HG03066 (cell line): ENCODE results near the gene CEP192.
"Not testable (repeated sequence)": the region's sequence is repeated elsewhere in the genome, so short reads cannot be mapped to it uniquely, and the experiment has no call there.

Source experiments
- ATAC-seq: cut with Tn5 transposase; IDR thresholded peaks from one replicate; pipeline ENCODE4 v1.9.1; 2021; ENCODE audit warnings: low read depth; ENCODE audit not compliant: unreplicated experiment

CEP192 gene

DNA sequence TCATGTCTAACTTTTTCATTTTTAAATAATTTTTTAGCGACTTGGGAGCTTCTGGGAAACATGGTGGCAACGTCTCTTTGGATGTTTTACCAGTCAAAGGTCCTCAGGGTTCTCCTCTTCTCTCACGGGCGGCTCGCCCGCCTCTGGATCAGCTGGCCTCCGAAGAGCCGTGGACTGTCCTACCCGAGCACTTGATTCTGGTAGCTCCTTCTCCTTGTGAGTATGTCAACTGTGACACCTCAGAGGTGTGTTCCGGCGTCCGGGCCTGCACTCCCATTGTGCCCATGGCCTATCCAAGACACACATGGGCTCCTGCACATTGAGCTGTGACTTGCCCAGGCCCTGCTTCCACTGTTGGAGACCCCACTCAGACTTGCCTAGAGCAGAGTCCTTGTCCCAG lies 104.3 kb downstream of the CEP192 start:
- ATAC-seq: no peak

- ATAC-seq: no peak
These were observed 105.1 kb downstream of the CEP192 start for GRCh38 chr18:13096232-13096631.

- ATAC-seq: no peak
These were observed 105.6 kb downstream of the CEP192 start for GRCh38 chr18:13096719-13097118.

GRCh38 chr18:13098104-13098503 lies 106.9 kb downstream of the CEP192 start:
- ATAC-seq: not testable (repeated sequence)

GRCh38 chr18:13099113-13099512 lies 108.0 kb downstream of the CEP192 start:
- no peak for ATAC-seq

- no peak for ATAC-seq
These were observed 109.9 kb downstream of the CEP192 start for GRCh38 chr18:13100942-13101658.

- ATAC-seq: no peak
These were observed 110.6 kb downstream of the CEP192 start for GRCh38 chr18:13101659-13102197.

- ATAC-seq: no peak
These were observed 112.2 kb downstream of the CEP192 start for GRCh38 chr18:13103366-13103765.

- no peak for ATAC-seq
These were observed 113.9 kb downstream of the CEP192 start for GRCh38 chr18:13105059-13105458.

DNA sequence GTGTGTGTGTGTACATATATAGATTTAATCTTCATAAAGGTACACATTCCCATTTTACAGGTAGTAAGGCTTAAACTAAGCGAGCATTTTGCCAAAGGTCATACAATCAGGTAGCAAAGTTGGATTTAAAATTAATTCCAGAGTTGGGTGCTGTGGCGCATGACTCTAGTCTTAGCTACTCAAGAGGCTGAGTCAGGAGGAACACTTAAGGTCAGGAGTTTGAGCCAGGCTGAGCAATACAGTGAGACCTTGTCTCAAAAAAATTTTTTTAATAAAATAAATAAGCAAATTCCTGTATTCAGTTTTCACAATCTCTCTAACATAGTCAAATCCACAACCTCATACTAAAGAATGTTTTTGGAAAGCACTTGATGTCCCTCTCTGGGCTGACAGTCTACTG lies 115.9 kb downstream of the CEP192 start:
- ATAC-seq: no peak

- ATAC-seq: no peak
These were observed 117.2 kb downstream of the CEP192 start for GRCh38 chr18:13108330-13108729.

GRCh38 chr18:13110559-13110958 lies 119.4 kb downstream of the CEP192 start:
- ATAC-seq: no peak

GRCh38 chr18:13112982-13113381 lies 121.8 kb downstream of the CEP192 start:
- no peak for ATAC-seq

GRCh38 chr18:13120255-13120654 lies 129.1 kb downstream of the CEP192 start:
- ATAC-seq: no peak

DNA sequence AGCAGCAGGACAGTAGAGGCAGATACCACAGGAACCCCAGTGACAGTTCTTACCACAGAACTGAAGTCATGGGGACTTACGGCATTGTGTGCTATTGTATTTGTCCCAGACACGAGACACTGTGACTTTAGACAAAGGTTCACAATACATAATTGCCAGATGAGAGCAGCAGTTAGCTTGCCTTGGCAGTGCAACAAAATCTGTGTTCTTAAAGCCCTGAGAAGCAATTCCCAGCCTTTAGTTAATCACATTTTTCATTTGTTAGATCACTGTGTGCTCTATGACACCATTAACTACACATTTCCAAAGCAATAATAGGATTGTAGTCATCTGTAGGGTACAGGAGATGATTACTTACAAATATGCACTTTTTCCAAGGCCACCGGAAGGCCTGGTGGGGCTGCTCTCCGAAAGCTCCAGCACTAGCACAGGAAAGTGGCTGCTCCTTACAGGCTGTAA lies 129.8 kb downstream of the CEP192 start:
- ATAC-seq: no peak

DNA sequence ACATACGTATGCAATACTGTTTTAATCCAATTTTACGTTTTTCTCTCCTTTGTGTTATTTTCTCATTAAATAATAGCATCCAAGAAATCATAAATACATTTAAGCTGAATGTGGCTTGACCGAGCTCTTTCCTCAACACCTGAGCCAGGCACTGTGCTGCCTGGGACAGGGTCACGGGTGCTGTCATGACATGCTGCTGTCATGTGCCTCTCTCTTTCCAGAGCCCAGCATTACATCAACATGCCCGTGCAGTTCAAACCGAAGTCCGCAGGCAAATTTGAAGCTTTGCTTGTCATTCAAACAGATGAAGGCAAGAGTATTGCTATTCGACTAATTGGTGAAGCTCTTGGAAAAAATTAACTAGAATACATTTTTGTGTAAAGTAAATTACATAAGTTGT lies 133.2 kb downstream of the CEP192 start:
- no peak for ATAC-seq

DNA sequence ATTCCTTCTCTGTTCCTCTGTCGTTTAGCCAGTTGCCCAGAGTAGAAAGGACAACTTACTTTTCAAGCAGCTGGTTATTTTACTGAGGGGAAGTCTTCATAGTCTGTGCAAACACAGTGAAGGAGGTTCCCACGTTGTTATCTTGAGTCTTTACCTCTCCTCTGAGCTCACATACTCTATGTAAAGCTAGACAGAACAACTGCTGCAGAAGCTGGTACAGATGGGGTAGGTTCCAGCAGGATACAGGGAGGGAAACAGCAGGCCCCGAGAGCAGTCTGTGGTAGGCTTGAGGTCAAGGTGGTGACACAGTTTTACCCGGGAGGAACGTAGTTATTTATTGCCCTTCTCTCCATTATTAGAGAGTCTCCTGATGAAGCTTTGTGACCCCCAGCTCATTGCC lies 134.0 kb downstream of the CEP192 start:
- ATAC-seq: no peak

DNA sequence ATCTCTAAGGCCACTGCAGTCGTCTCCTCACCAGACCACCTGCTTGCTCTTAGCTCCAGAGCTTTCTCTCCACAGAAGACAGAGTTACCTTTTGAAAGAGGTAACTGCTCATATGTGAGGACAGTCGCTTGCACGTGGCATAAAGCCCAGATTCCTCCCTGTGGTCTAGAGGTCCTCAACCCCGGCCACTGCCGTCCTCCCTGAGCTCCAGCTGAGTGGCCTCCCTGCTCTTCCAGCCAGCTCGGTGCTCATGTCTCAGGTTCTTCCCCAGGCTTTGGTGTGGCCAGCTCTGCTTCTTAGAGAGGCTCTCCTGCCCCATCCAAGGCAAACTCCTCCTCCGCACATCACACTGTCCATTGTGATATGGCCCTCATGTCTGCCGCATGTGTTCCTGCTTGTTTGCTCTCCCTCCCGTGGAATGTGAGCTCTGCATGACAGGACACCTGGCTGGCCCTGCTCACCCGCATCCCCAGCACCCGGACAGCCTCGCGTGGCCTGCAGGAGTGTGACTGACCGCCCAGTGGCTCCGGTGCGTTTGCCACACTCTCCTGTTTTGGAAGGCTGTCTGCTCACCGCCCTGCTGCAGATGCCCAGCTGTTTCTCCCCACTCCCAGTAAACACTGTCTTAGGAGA lies 135.9 kb downstream of the CEP192 start:
- no peak for ATAC-seq

DNA sequence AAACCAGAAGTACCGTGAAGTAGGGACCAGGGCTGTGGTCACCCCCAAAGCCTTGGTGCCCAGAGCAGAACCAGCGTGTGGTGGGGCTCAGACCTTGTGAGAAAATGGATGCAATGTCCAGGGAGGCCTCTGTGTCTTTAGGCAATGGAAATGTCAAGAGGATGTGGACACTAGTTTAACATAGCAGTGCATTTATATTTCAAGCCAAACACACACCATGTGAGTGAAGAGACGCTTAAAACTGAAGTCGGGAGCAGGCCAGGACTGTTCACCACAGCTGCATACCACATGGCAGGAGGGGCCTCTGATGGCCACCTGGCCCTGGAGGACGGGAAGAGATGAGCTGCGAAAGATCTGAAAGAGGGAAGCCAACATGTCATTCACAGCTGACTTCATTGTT lies 140.1 kb downstream of the CEP192 start:
- no peak for ATAC-seq

DNA sequence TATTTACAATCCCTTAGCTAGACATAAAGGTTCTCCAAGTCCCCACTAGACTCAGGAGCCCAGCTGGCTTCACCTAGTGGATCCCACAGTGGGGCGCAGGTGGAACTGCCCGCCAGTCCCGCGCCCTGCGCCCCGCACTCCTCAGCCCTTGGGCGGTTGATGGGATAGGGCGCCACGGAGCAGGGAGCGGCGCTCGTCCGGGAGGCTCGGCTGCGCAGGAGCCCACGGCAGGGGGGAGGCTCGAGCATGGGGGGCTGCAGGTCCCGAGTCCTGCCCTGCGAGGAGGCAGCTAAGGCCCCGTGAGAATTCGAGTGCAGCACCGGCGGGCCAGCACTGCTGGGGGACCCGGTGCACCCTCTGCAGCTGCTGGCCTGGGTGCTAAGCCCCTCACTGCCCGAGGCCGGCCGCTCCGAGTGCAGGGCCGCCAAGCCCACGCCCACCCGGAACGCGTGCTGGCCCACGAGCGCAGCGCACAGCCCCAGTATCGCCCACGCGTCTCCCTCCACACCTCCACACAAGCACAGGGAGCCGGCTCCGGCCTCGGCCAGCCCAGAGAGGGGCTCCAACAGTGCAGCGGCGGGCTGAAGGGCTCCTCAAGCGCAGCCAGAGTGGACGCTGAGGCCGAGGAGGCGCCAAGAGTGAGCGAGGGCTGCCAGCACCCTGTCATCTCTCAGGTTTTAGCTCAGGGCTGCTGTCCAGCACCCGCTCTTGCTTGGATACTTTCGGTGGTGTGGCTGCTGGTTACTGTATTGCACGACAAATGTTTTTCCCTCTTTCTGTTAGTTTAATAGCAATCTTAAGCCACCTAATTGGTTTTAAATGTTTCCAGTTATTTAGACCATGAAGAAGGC lies 143.6 kb downstream of the CEP192 start:
- ATAC-seq: no peak
